T-helper 1 cell treated with Interleukin-12 subunit alpha and Interleukin-12 subunit beta and Interleukin-4 antibody, amounts not matched to agents 30 μg/mL and 1 μg/mL, for 36 hours (primary cell): ENCODE results near the gene S100P.
A peak's percentile ranks its signal among the peaks of the same experiment; 100 is the strongest.
"Not testable (repeated sequence)": the region's sequence is repeated elsewhere in the genome, so short reads cannot be mapped to it uniquely, and the experiment has no call there.

ENCODE experiments used
- H3K27ac Mint-ChIP-seq: one replicate; pipeline ENCODE4 v1.8.0; 2021; ENCODE audit warnings: mild to moderate bottlenecking, mixed read lengths
- H3K27me3 Mint-ChIP-seq: one replicate; pipeline ENCODE4 v1.8.0; 2021; ENCODE audit warnings: low read depth, mixed read lengths
- H3K36me3 Mint-ChIP-seq: one replicate; pipeline ENCODE4 v1.8.0; 2021; ENCODE audit warnings: low read depth, mixed read lengths
- H3K4me1 Mint-ChIP-seq: one replicate; pipeline ENCODE4 v1.8.0; 2021; ENCODE audit warnings: low read depth, mixed read lengths
- H3K4me3 Mint-ChIP-seq: one replicate; pipeline ENCODE4 v1.8.0; 2021; ENCODE audit warnings: mild to moderate bottlenecking, moderate library complexity, mixed read lengths
- H3K9me3 Mint-ChIP-seq: one replicate; pipeline ENCODE4 v1.8.0; 2021; ENCODE audit warnings: mixed read lengths

The S100P gene

GRCh38 chr4:6662591-6662990 lies 31.1 kb upstream of the S100P start:
- Mint-ChIP-seq H3K4me3 (no peak overlapping the region), H3K4me1 (peaks cover 6% of the 10 kb centered on the region), H3K9me3 (no peaks in the 10 kb centered on the region), H3K36me3 (peaks cover 1% of the 10 kb centered on the region), H3K27me3 (peaks cover 43% of the 10 kb centered on the region), H3K27ac (no peak overlapping the region)

GRCh38 chr4:6663596-6664393 lies 29.9 kb upstream of the S100P start:
- peaks cover 1% of the 10 kb centered on the region for H3K36me3 Mint-ChIP-seq
- peak overlapping the region; percentile 36 for H3K4me3 Mint-ChIP-seq
- H3K27ac Mint-ChIP-seq = no peak overlapping the region
- H3K27me3 Mint-ChIP-seq = peaks cover 43% of the 10 kb centered on the region
- H3K9me3 Mint-ChIP-seq = no peaks in the 10 kb centered on the region
- peaks cover 4% of the 10 kb centered on the region for H3K4me1 Mint-ChIP-seq

GRCh38 chr4:6665320-6665654 lies 28.4 kb upstream of the S100P start:
- H3K9me3 Mint-ChIP-seq = no peaks in the 10 kb centered on the region
- H3K36me3 Mint-ChIP-seq = peaks cover 1% of the 10 kb centered on the region
- no peaks in the 10 kb centered on the region for H3K4me1 Mint-ChIP-seq
- H3K4me3 Mint-ChIP-seq = no peak overlapping the region
- H3K27me3 Mint-ChIP-seq = peaks cover 31% of the 10 kb centered on the region
- no peak overlapping the region for H3K27ac Mint-ChIP-seq

GRCh38 chr4:6668391-6668790 lies 25.3 kb upstream of the S100P start:
- H3K27me3 Mint-ChIP-seq = peaks cover 3% of the 10 kb centered on the region
- peaks cover 4% of the 10 kb centered on the region for H3K36me3 Mint-ChIP-seq
- H3K4me1 Mint-ChIP-seq = peaks cover 3% of the 10 kb centered on the region
- no peak overlapping the region for H3K4me3 Mint-ChIP-seq
- H3K9me3 Mint-ChIP-seq = no peaks in the 10 kb centered on the region
- H3K27ac Mint-ChIP-seq = no peak overlapping the region

- H3K9me3 Mint-ChIP-seq = no peaks in the 10 kb centered on the region
- no peak overlapping the region for H3K4me3 Mint-ChIP-seq
- H3K36me3 Mint-ChIP-seq = peaks cover 26% of the 10 kb centered on the region
- H3K27me3 Mint-ChIP-seq = no peaks in the 10 kb centered on the region
- H3K27ac Mint-ChIP-seq = no peak overlapping the region
- H3K4me1 Mint-ChIP-seq = peaks cover 27% of the 10 kb centered on the region
Measured at GRCh38 chr4:6671648-6672047, 22.0 kb upstream of the S100P start.

GRCh38 chr4:6672131-6672530 lies 21.5 kb upstream of the S100P start:
- Mint-ChIP-seq H3K36me3 (peaks cover 29% of the 10 kb centered on the region), H3K27ac (no peak overlapping the region), H3K27me3 (no peaks in the 10 kb centered on the region), H3K4me3 (no peak overlapping the region), H3K4me1 (peaks cover 30% of the 10 kb centered on the region), H3K9me3 (no peaks in the 10 kb centered on the region)

- Mint-ChIP-seq H3K4me1 (peaks cover 36% of the 10 kb centered on the region), H3K36me3 (peaks cover 32% of the 10 kb centered on the region)
- not testable (repeated sequence) for H3K9me3 Mint-ChIP-seq, H3K27me3 Mint-ChIP-seq, H3K27ac Mint-ChIP-seq, H3K4me3 Mint-ChIP-seq
Measured at GRCh38 chr4:6672541-6673190, 21.0 kb upstream of the S100P start.

- not testable (repeated sequence) for H3K27me3 Mint-ChIP-seq, H3K9me3 Mint-ChIP-seq
- Mint-ChIP-seq H3K27ac (peak overlapping the region; percentile 98), H3K4me1 (peaks cover 37% of the 10 kb centered on the region), H3K4me3 (peak overlapping the region; percentile 97), H3K36me3 (peaks cover 33% of the 10 kb centered on the region)
Measured at GRCh38 chr4:6673191-6673659, 20.5 kb upstream of the S100P start.

- peaks cover 42% of the 10 kb centered on the region for H3K4me1 Mint-ChIP-seq
- peaks cover 37% of the 10 kb centered on the region for H3K36me3 Mint-ChIP-seq
- H3K4me3 Mint-ChIP-seq = peak overlapping the region; percentile 97
- no peaks in the 10 kb centered on the region for H3K9me3 Mint-ChIP-seq
- H3K27me3 Mint-ChIP-seq = no peaks in the 10 kb centered on the region
- peak overlapping the region; percentile 98 for H3K27ac Mint-ChIP-seq
Measured at GRCh38 chr4:6673660-6674499, 19.8 kb upstream of the S100P start.

- Mint-ChIP-seq H3K4me1 (peaks cover 44% of the 10 kb centered on the region), H3K36me3 (peaks cover 40% of the 10 kb centered on the region), H3K27me3 (no peaks in the 10 kb centered on the region), H3K27ac (peak overlapping the region; percentile 97), H3K9me3 (no peaks in the 10 kb centered on the region), H3K4me3 (peak overlapping the region; percentile 97)
Measured at GRCh38 chr4:6674500-6675149, 19.1 kb upstream of the S100P start.

GRCh38 chr4:6676722-6677558 lies 16.7 kb upstream of the S100P start:
- H3K4me1 Mint-ChIP-seq = peaks cover 46% of the 10 kb centered on the region
- peak overlapping the region; percentile 31 for H3K27ac Mint-ChIP-seq
- H3K36me3 Mint-ChIP-seq = peaks cover 55% of the 10 kb centered on the region

GRCh38 chr4:6680372-6681034 lies 13.2 kb upstream of the S100P start:
- Mint-ChIP-seq H3K27me3 (no peaks in the 10 kb centered on the region), H3K9me3 (no peaks in the 10 kb centered on the region), H3K4me3 (no peak overlapping the region), H3K27ac (no peak overlapping the region), H3K4me1 (peaks cover 33% of the 10 kb centered on the region), H3K36me3 (peaks cover 43% of the 10 kb centered on the region)

More at GRCh38 chr4:6676722-6677558, 16.7 kb upstream of the S100P start:
- Mint-ChIP-seq H3K4me3 (peak overlapping the region; percentile 97), H3K9me3 (no peaks in the 10 kb centered on the region), H3K27me3 (no peaks in the 10 kb centered on the region)

- no peak overlapping the region for H3K4me3 Mint-ChIP-seq
- H3K27me3 Mint-ChIP-seq = no peaks in the 10 kb centered on the region
- peaks cover 30% of the 10 kb centered on the region for H3K4me1 Mint-ChIP-seq
- H3K9me3 Mint-ChIP-seq = no peaks in the 10 kb centered on the region
- H3K36me3 Mint-ChIP-seq = peaks cover 36% of the 10 kb centered on the region
- no peak overlapping the region for H3K27ac Mint-ChIP-seq
Measured at GRCh38 chr4:6681191-6681590, 12.5 kb upstream of the S100P start.
